ENCODE data around the gene ENAH. TPM values are rescaled to one million over a fixed set of nuclear protein-coding genes. Genes with fewer than 3 reads are reported as not detected.
A peak's percentile ranks its signal among the peaks of the same experiment; 100 is the strongest.
"Not testable (repeated sequence)": the region's sequence is repeated elsewhere in the genome, so short reads cannot be mapped to it uniquely, and the experiment has no call there.

Gene ENAH
- total RNA-seq, 2 experiments from 2014 or later = not detected

DNA sequence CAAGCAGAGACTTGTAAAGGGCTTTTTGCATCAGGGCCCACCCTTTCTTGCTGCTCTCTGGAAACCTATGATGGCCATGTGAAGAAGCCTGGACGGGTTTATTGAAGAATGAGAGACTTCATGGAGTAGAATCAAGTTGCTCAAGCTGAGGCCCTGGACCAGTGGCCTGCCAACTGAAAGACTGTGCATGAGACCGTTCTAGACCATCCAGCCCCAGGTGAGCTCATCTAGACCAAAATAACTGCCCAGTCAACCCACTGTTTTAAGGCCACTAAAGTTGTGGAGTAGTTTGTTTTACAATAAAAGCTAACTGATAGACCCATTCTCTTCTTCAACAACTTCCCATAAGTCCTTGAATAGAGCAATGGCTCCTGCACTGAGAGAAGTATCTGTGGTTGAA, 11.8 kb upstream of the ENAH start:
- POLR2A ChIA-PET = no interaction called here
- H3K36me3 Mint-ChIP-seq = no peaks in the 10 kb centered on the region
- no peak for ATAC-seq (ENCODE audit: low read depth)
- no peak overlapping the region for H3K27ac Mint-ChIP-seq
- H3K9me3 Mint-ChIP-seq = no peaks in the 10 kb centered on the region
- no peak overlapping the region for H3K4me3 Mint-ChIP-seq
- H3K27me3 Mint-ChIP-seq = peaks cover 3% of the 10 kb centered on the region
- peaks cover 6% of the 10 kb centered on the region for H3K4me1 Mint-ChIP-seq
- no peak for DNase-seq

DNA sequence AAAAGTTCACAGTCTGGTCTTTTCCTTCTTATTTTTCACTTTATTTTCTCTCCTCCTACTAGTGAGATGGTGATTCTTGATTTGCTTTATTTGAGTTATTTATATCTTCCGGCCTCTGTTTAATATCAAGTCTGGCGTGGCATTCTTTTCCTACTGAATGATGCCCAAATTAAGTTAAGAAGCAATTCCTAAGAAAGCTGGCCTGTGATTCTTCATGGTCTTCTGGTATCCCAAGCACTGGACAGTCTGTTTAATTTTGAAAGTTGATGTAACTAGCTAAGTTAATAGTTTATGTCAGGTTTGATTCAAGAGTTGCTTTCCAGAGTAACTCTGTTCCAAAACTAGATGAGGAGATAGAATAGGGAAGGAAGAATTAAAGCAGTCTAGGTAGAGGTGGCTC, 9.2 kb upstream of the ENAH start:
- H3K36me3 Mint-ChIP-seq = no peaks in the 10 kb centered on the region
- no peaks in the 10 kb centered on the region for H3K9me3 Mint-ChIP-seq
- peaks cover 4% of the 10 kb centered on the region for H3K27me3 Mint-ChIP-seq
- H3K4me3 Mint-ChIP-seq = no peak overlapping the region
- ATAC-seq (ENCODE audit: low read depth) (no peak), DNase-seq (no peak)
- H3K4me1 Mint-ChIP-seq = peaks cover 6% of the 10 kb centered on the region
- no peak overlapping the region for H3K27ac Mint-ChIP-seq
- POLR2A ChIA-PET = no interaction called here

GRCh38 chr1:225660544-225660946, 7.6 kb upstream of the ENAH start:
- ATAC-seq (ENCODE audit: low read depth) = no peak
- Mint-ChIP-seq H3K4me1 (peaks cover 6% of the 10 kb centered on the region), H3K27me3 (peaks cover 10% of the 10 kb centered on the region), H3K27ac (no peak overlapping the region), H3K36me3 (no peaks in the 10 kb centered on the region), H3K4me3 (no peak overlapping the region), H3K9me3 (no peaks in the 10 kb centered on the region)
- POLR2A ChIA-PET = no interaction called here
- no peak for DNase-seq

GRCh38 chr1:225658041-225658440, 5.1 kb upstream of the ENAH start:
- Mint-ChIP-seq H3K4me1 (peaks cover 10% of the 10 kb centered on the region), H3K36me3 (no peaks in the 10 kb centered on the region), H3K27me3 (peaks cover 31% of the 10 kb centered on the region), H3K4me3 (no peak overlapping the region), H3K9me3 (no peaks in the 10 kb centered on the region), H3K27ac (no peak overlapping the region)
- DNase-seq (no peak), ATAC-seq (ENCODE audit: low read depth) (no peak)
- POLR2A ChIA-PET = no interaction called here

GRCh38 chr1:225657462-225657989, 4.6 kb upstream of the ENAH start:
- H3K4me1 Mint-ChIP-seq = peaks cover 10% of the 10 kb centered on the region
- POLR2A ChIA-PET = no interaction called here
- H3K36me3 Mint-ChIP-seq = no peaks in the 10 kb centered on the region

DNA sequence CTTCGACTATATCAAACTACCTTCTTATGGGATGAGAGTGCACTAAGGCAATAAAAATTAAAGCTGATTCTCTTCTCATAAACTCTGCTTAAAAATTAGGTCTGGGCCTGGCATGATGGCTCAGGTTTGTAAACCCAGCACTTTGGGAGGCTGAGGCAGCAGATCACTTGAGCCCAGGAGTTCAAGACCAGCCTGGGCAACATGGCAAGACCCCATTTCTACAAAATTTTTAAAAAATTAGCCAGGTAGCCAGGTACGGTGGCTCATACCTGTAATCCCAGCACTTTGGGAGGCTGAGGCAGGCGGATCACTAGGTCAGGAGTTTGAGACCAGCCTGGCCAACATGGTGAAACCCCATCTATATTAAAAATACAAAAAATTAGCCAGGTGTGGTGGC, 3.3 kb upstream of the ENAH start:
- DNase-seq; H3K36me3 Mint-ChIP-seq; POLR2A ChIA-PET; H3K27ac Mint-ChIP-seq; ATAC-seq (ENCODE audit: low read depth); H3K4me3 Mint-ChIP-seq; H3K9me3 Mint-ChIP-seq: not testable (repeated sequence)
- peaks cover 40% of the 10 kb centered on the region for H3K27me3 Mint-ChIP-seq
- H3K4me1 Mint-ChIP-seq = peaks cover 16% of the 10 kb centered on the region

More at GRCh38 chr1:225657462-225657989, 4.6 kb upstream of the ENAH start:
- Mint-ChIP-seq H3K27me3 (peaks cover 31% of the 10 kb centered on the region), H3K9me3 (no peaks in the 10 kb centered on the region), H3K4me3 (no peak overlapping the region), H3K27ac (no peak overlapping the region)
- no peak for ATAC-seq (ENCODE audit: low read depth)
- DNase-seq = no peak

DNA sequence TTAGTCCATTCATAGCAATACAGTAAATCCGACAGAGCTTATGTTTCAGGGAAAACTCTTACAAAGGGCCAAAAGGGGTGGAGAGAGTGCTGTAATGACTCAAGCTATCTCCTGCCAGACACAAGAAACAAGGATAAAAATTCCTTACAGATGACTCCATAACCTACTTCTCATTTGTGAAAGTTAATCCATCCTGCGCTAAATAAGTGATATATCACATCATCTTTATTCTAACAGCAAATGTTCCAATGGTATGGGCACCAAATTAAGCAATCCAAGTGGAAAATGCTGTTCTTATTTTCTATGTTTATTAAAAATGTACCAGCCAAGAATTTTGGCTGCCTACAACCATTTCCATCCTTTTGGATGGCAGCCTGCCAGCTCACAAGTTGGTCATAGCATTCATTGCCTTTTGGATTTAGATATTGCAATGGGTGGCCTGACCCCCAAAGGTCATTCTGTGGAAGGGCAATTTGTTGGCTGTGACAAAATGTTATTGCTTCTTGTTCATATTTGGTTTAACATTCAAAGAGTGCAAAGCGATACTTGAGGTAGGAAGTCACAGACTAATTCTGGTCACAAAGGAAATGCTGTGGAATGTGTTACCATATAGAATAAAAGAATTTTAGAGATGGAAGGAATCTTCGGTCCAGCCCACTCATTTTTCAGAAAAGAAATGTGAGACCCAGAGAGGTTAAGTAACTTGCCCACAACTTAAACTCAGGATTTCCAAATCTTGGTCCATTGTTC, 2.8 kb upstream of the ENAH start:
- Mint-ChIP-seq H3K27me3 (peaks cover 46% of the 10 kb centered on the region), H3K4me1 (peaks cover 13% of the 10 kb centered on the region), H3K36me3 (no peaks in the 10 kb centered on the region), H3K4me3 (no peak overlapping the region), H3K27ac (no peak overlapping the region), H3K9me3 (no peaks in the 10 kb centered on the region)
- POLR2A ChIA-PET = no interaction called here
- ATAC-seq (ENCODE audit: low read depth) = no peak
- no peak for DNase-seq

GRCh38 chr1:225654688-225655508, 2.0 kb upstream of the ENAH start:
- no peak for DNase-seq
- Mint-ChIP-seq H3K4me1 (peaks cover 9% of the 10 kb centered on the region), H3K9me3 (no peaks in the 10 kb centered on the region), H3K27ac (no peak overlapping the region), H3K27me3 (peaks cover 54% of the 10 kb centered on the region), H3K36me3 (no peaks in the 10 kb centered on the region), H3K4me3 (no peak overlapping the region)
- POLR2A ChIA-PET = no interaction called here
- ATAC-seq (ENCODE audit: low read depth) = no peak

DNA sequence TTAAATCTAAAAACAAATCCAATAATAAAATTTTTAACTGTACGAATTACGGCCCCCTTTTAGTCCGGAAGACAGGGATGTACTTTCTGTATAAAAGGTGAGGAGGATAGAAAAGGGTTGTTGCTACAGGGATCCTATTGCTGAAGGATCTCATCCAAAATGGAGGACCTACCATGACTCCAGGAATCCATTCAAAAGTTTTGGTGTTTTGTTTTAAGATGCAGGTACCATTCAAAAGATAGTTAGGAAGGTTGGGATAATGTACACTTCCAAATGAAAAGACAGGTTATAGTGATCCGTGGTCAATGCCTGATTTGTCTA, 1.3 kb upstream of the ENAH start:
- no peak for ATAC-seq (ENCODE audit: low read depth)
- Mint-ChIP-seq H3K4me1 (peaks cover 9% of the 10 kb centered on the region), H3K4me3 (no peak overlapping the region), H3K27ac (no peak overlapping the region), H3K27me3 (peaks cover 59% of the 10 kb centered on the region), H3K9me3 (no peaks in the 10 kb centered on the region), H3K36me3 (no peaks in the 10 kb centered on the region)
- POLR2A ChIA-PET = no interaction called here
- no peak for DNase-seq

DNA sequence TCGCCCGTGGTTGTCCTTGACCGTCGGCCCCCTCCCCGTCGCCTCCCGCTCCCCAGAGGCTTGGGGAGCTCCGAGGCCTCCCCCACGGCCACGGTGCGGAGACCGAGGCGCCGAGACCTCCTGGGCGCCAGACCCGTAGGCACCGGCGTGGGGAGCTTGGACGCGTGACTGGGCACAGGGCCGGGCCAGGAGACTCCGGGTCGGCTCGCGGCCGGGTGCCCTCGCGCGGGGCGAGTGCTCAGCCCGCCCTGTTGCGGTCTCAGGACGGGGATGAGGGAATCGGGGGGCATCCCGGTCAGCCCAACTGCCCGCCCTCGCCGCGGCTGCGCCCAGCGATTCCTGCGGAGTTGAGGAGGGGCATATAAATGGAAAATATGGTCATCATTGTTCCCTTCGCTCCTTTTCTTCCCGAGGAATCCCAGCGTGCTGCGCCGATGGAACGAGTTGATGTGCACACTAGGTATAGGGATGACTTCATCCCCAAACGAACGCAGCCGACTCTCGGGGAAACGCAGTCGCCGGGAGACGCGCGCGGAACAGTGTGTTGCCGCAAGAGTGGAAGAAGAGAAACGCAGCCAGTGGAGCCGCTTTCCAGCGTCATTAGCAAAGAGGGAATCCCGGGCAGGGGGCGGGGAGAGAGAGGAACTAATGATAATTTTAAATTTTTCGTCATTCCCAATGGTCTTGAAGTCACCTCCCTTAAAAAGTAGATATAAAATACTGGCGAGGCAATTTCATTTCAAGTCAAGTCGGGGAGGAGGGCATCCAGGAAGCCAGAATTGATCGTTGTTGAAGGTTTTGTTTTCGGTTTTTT, 747 bp upstream of the ENAH start:
- H3K4me3 Mint-ChIP-seq = peak overlapping the region; percentile 63
- H3K27me3 Mint-ChIP-seq = peaks cover 65% of the 10 kb centered on the region
- H3K27ac Mint-ChIP-seq = no peak overlapping the region
- H3K4me1 Mint-ChIP-seq = peaks cover 9% of the 10 kb centered on the region
- ATAC-seq (ENCODE audit: low read depth) (peak; percentile 17), DNase-seq (peak; percentile 46)
- no peaks in the 10 kb centered on the region for H3K36me3 Mint-ChIP-seq
- POLR2A ChIA-PET = no interaction called here
- H3K9me3 Mint-ChIP-seq = no peaks in the 10 kb centered on the region

- peak; percentile 18 for ATAC-seq (ENCODE audit: low read depth)
- no peak for DNase-seq
- H3K9me3 Mint-ChIP-seq = no peaks in the 10 kb centered on the region
- H3K4me3 Mint-ChIP-seq = peak overlapping the region; percentile 87
- H3K27ac Mint-ChIP-seq = peak overlapping the region; percentile 77
- no peaks in the 10 kb centered on the region for H3K36me3 Mint-ChIP-seq
- peaks cover 9% of the 10 kb centered on the region for H3K4me1 Mint-ChIP-seq
- H3K27me3 Mint-ChIP-seq = peaks cover 73% of the 10 kb centered on the region
- POLR2A ChIA-PET = interaction anchor here (0.5 to 0.6 kb wide), 2 partner anchors 133 to 603 kb away, joined by 3 to 4 read pairs; no protein-coding TSS in a partner anchor
Observed at GRCh38 chr1:225651872-225652728, 823 bp downstream of the ENAH start.

DNA sequence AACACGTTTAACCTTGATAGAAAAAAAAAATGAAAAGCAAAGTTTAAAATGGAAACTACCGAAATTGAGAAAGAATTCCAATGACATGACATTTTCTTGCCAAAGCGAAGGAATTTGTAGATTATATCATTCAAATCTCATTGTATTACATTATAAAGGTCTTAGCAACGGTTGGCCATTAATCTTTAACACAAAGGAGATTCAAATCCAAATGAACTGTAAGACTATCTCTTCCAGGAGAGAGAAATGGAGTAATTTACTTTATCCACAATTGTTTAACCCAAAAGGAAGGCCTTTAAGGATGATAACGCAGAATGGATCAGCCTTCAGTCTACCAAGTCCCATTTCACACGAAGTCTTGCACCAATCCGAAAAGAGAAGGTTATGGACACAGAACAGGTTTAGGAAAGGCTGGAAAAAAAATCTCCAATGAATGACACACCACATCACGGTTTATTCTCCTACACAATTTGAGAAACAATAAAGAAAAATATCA, 1.5 kb downstream of the ENAH start:
- H3K4me3 Mint-ChIP-seq = peak overlapping the region; percentile 87
- peaks cover 71% of the 10 kb centered on the region for H3K27me3 Mint-ChIP-seq
- no peak for ATAC-seq (ENCODE audit: low read depth)
- no peaks in the 10 kb centered on the region for H3K36me3 Mint-ChIP-seq
- no peaks in the 10 kb centered on the region for H3K9me3 Mint-ChIP-seq
- H3K4me1 Mint-ChIP-seq = peaks cover 9% of the 10 kb centered on the region
- POLR2A ChIA-PET = interaction anchor here (0.6 kb wide), 1 partner anchor 602 kb away, joined by 4 read pairs; no protein-coding TSS in a partner anchor
- H3K27ac Mint-ChIP-seq = no peak overlapping the region
- no peak for DNase-seq

All from activated naive CD8-positive, alpha-beta T cell treated with anti-CD3 and anti-CD28 coated beads, Interleukin-2, amount 10 ng/mL, durations not matched to agents 7 days and 5 days (primary cell).